A549 (cell line): Measurements from ENCODE around the gene IGF2R. TPM values are rescaled to one million over a fixed set of nuclear protein-coding genes. Genes with fewer than 3 reads are reported as not detected.

Source experiments
- ATAC-seq, 2 experiments: fragments of 200-7000 bp in 1 of 2; fragments of >200 bp in 1 of 2; cut with Nextera tagmentation in 1 of 2; cut with Tn5 transposase in 1 of 2; 3 replicates each; pipeline versions ENCODE4 v1.8.0 to v1.9.1; 2018 to 2020; ENCODE audit warnings: mild to moderate bottlenecking in 1 of 2, moderate library complexity in 1 of 2
- CTCF ChIA-PET: fragments of 300-600 bp; sonication (Branson Sonifier 250); formaldehyde crosslinking; extraction: SDS; loops from one replicate; lab custom pipeline; 2021; ENCODE audit warnings: antibody characterized with exemption, inconsistent platforms; lab: Yijun Ruan, JAX
- POLR2A ChIA-PET: fragments of 350-600 bp; formaldehyde crosslinking; extraction: SDS; loops from one replicate; lab custom pipeline; 2021; ENCODE audit warnings: antibody characterized with exemption, inconsistent platforms; lab: Yijun Ruan, JAX
- DNase-seq, 2 experiments: peaks; one replicate each; pipeline versions ENCODE4 v3.0.0 to v3.0.0-alpha.2; 2011 to 2016; ENCODE audit warnings: low read depth in 1 of 2, low spot score in 1 of 2
- FAIRE-seq: peaks from 2 replicates; lab custom pipeline; 2011; peaks lifted over from hg19 to GRCh38; lab: Jason Lieb, UNC
- H3K27ac ChIP-seq, 2 experiments: fragments of >200 bp; sonication (Bioruptor Twin); formaldehyde crosslinking; 3 replicates each; pipeline ENCODE4 v1.5.1; 2016 to 2017
- H3K4me1 ChIP-seq: fragments of >200 bp; sonication (Bioruptor Twin); formaldehyde crosslinking; 3 replicates; pipeline ENCODE4 v1.6.1; 2016
- H3K4me2 ChIP-seq: fragments of >200 bp; sonication (Bioruptor Twin); formaldehyde crosslinking; 3 replicates; pipeline ENCODE4 v1.6.1; 2016
- H3K4me3 ChIP-seq: fragments of >200 bp; sonication (Bioruptor Twin); formaldehyde crosslinking; 3 replicates; pipeline ENCODE4 v1.5.1; 2016
- H3K9me3 ChIP-seq: fragments of >200 bp; sonication (Bioruptor Twin); formaldehyde crosslinking; 3 replicates; pipeline ENCODE4 v1.6.1; 2016
- ATOH8 ChIP-seq: fragments of 250-450 bp; sonication (Bioruptor Pico); IDR thresholded peaks from 2 replicates; pipeline ENCODE4 v1.5.0; 2020; ENCODE audit warnings: low read depth, mild to moderate bottlenecking, moderate library complexity
- BHLHE40 ChIP-seq: IDR thresholded peaks from 2 replicates; pipeline ENCODE4 v1.6.1; 2012; ENCODE audit warnings: low read depth, low read length, inconsistent platforms
- CBX8 ChIP-seq: fragments of 200-600 bp; sonication (generic); IDR thresholded peaks from 2 replicates; pipeline ENCODE4 v1.6.1; 2016
- EHF ChIP-seq: fragments of 250-450 bp; sonication (Bioruptor Pico); IDR thresholded peaks from 2 replicates; pipeline ENCODE4 v1.5.0; 2020; ENCODE audit warnings: mild to moderate bottlenecking
- ESRRA ChIP-seq: fragments of 150-350 bp; IDR thresholded peaks from 2 replicates; pipeline ENCODE4 v1.6.1; 2014; ENCODE audit warnings: mild to moderate bottlenecking, low read length, borderline replicate concordance
- FOSL2 ChIP-seq, 2 experiments: fragments of 450-650 bp in 1 of 2; fragments of >200 bp in 1 of 2; sonication (Bioruptor Twin) in 1 of 2; formaldehyde crosslinking; IDR thresholded peaks; 2 replicates each; pipeline versions ENCODE4 v1.5.0 to v1.6.1; 2016 to 2020; ENCODE audit warnings: mild to moderate bottlenecking in 1 of 2, moderate library complexity in 1 of 2
- GATA3 ChIP-seq: IDR thresholded peaks from 2 replicates; pipeline ENCODE4 v1.6.1; 2012; ENCODE audit warnings: borderline replicate concordance
- HDAC2 ChIP-seq: fragments of 200-600 bp; sonication (generic); IDR thresholded peaks from 2 replicates; pipeline ENCODE4 v1.6.1; 2016
- HOXB13 ChIP-seq: fragments of 250-450 bp; sonication (Bioruptor Pico); IDR thresholded peaks from 2 replicates; pipeline ENCODE4 v1.5.0; 2020; ENCODE audit warnings: low read depth, mild to moderate bottlenecking, moderate library complexity
- JUN ChIP-seq, 2 experiments: fragments of >200 bp; sonication (Bioruptor Twin); formaldehyde crosslinking; IDR thresholded peaks; 2 replicates in 1 of 2; 3 replicates in 1 of 2; pipeline ENCODE4 v1.6.1; 2016 to 2017
- KDM1A ChIP-seq: fragments of 200-600 bp; sonication (generic); IDR thresholded peaks from 2 replicates; pipeline ENCODE4 v1.6.1; 2016; ENCODE audit warnings: low read depth, mild to moderate bottlenecking
- NPAS2 ChIP-seq: fragments of 250-450 bp; sonication (Bioruptor Pico); IDR thresholded peaks from 2 replicates; pipeline ENCODE4 v1.8.0; 2022; ENCODE audit warnings: mild to moderate bottlenecking, moderate library complexity, borderline replicate concordance
- POLR2AphosphoS2 ChIP-seq: conservative IDR thresholded peaks from 2 replicates; pipeline ENCODE4 v1.6.1; 2012; ENCODE audit warnings: low read length, improper control_type of control experiment, inconsistent platforms
- RARB ChIP-seq: fragments of 250-450 bp; sonication (Bioruptor Pico); IDR thresholded peaks from 2 replicates; pipeline ENCODE4 v1.8.0; 2021; ENCODE audit warnings: mild to moderate bottlenecking, moderate library complexity
- RFX5 ChIP-seq: fragments of 450-650 bp; IDR thresholded peaks from 2 replicates; pipeline ENCODE4 v1.7.1; 2014; ENCODE audit warnings: antibody characterized with exemption, mild to moderate bottlenecking, moderate library complexity
- SMC3 ChIP-seq: fragments of >200 bp; sonication (Bioruptor Twin); formaldehyde crosslinking; IDR thresholded peaks from 3 replicates; pipeline ENCODE4 v1.6.1; 2018; ENCODE audit warnings: inconsistent platforms
- TP53 ChIP-seq: fragments of 250-450 bp; sonication (Bioruptor Pico); IDR thresholded peaks from 2 replicates; pipeline ENCODE4 v1.5.0; 2021; ENCODE audit warnings: mild to moderate bottlenecking, moderate library complexity
- ZFP36 ChIP-seq: fragments of 450-650 bp; IDR thresholded peaks from 2 replicates; pipeline ENCODE4 v1.6.1; 2014; ENCODE audit warnings: borderline replicate concordance; ENCODE audit not compliant: partially characterized antibody
- ZSCAN20 ChIP-seq: fragments of 250-450 bp; sonication (Bioruptor Pico); IDR thresholded peaks from 2 replicates; pipeline ENCODE4 v1.8.0; 2022; ENCODE audit warnings: mild to moderate bottlenecking, moderate library complexity
- WGBS: methylation state at CpG from one replicate; pipeline ENCODE4 v1.1.6; 2017; ENCODE audit errors: missing lambda C conversion rate; 5-methylcytosine and 5-hydroxymethylcytosine counted together
- polyA plus RNA-seq, 4 experiments: library from polyadenylated mRNA; depleted of rRNA in 3 of 4; stranded (reverse); fragments of >200 nt; fragmentation: RNase III in 1 of 4; extraction: RNeasy Plus Mini Kit Qiagen cat#74134 plus additional on column Dnase treatment in 1 of 4; gene quantifications; 2 replicates in 3 of 4; 3 replicates in 1 of 4; pipeline ENCODE4 v1.2.3, GENCODE V29; 2011 to 2017
- TF ChIP-seq, protein P1 (sequence below): IDR thresholded peaks from 2 replicates; pipeline ENCODE4 v1.6.1; 2012
- TF ChIP-seq, protein P2 (sequence below): fragments of >200 bp; sonication (Bioruptor Twin); formaldehyde crosslinking; IDR thresholded peaks from 3 replicates; pipeline ENCODE4 v1.6.1; 2016
- TF ChIP-seq, protein P3 (sequence below): IDR thresholded peaks from 2 replicates; pipeline ENCODE4 v1.6.1; 2012

Gene IGF2R
- polyA plus RNA-seq, 2 of the 4 experiments (the other 2 are of a cell fraction): 17.6 to 24.9 TPM

DNA sequence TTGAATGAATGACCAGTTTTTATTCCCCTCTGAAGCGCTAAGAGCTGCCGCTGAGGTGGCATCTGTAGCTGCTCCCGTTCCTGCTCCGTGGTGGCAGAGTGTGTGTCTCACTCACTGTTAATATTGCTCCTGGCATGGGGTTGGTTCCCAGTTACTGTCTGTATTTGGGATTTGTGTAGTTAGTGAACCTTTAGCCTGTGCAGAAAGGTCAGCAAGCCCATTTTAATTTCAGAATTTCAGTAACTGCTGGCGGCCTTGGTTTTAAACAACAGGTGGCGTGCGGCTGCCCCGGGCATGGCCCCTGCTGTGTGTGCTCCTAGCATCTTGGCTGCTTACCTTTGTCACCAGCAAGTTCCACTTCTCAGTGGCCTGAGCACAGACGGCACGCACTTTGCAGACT, 98.7 kb downstream of the IGF2R start:
- Histone ChIP-seq H3K9me3 (no peaks in the 10 kb centered on the region), H3K4me3 (no peak overlapping the region), H3K27ac (no peak overlapping the region), H3K4me1 (no peaks in the 10 kb centered on the region), H3K4me2 (no peak overlapping the region)
- 91% methylated on average over 10 of the region's 10 CpGs for WGBS
- ATAC-seq (no peak), FAIRE-seq (no peak), DNase-seq (no peak)
- CTCF ChIA-PET: interaction anchor here (1.4 kb wide), 1 partner anchor 19 kb away, joined by 3 read pairs; no protein-coding TSS in a partner anchor
- POLR2A ChIA-PET: no interaction called here
- TF ChIP-seq ZFP36 (no peak), SMC3 (no peak), ZSCAN20 (CRISPR knock-in tag) (no peak)

DNA sequence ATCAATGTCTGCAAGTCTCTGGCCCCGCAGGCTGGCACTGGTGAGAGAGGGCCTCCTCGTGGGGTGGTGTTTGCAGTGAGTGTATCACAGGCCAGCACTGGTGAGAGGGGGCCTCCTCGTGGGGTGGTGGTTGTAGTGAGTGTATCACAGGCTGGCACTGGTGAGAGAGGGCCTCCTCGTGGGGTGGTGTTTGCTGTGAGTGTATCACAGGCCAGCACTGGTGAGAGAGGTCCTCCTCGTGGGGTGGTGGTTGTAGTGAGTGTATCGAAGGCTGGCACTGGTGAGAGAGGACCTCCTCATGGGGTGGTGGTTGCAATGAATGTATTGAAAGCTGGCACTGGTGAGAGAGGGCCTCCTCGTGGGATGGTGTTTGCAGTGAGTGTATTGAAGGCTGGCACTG, 99.5 kb downstream of the IGF2R start:
- Histone ChIP-seq H3K4me3 (no peak overlapping the region), H3K4me1 (no peaks in the 10 kb centered on the region), H3K4me2 (no peak overlapping the region)
- ChIA-PET CTCF (interaction anchor here (1.3 kb wide), 1 partner anchor 20 kb away, joined by 3 read pairs; no protein-coding TSS in a partner anchor), POLR2A (no interaction called here)
- ATAC-seq: no peak
- TF ChIP-seq EHF (CRISPR knock-in tag) (no peak), POLR2AphosphoS2 (no peak), NPAS2 (CRISPR knock-in tag) (no peak), ZSCAN20 (CRISPR knock-in tag) (no peak), GATA3 (no peak), BHLHE40 (no peak), FOSL2 (IDR thresholded peaks at IDR 0.05) (no peak), FOSL2 (CRISPR knock-in tag; IDR thresholded peaks at IDR 0.05) (no peak), KDM1A (no peak), CBX8 (no peak), ATOH8 (no peak), TP53 (CRISPR knock-in tag) (no peak), HOXB13 (CRISPR knock-in tag) (no peak), HDAC2 (no peak), JUN (IDR thresholded peaks at IDR 0.05) (no peak)
- TF ChIP-seq, protein P1, sequence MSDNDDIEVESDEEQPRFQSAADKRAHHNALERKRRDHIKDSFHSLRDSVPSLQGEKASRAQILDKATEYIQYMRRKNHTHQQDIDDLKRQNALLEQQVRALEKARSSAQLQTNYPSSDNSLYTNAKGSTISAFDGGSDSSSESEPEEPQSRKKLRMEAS: no peak
- TF ChIP-seq, protein P2, sequence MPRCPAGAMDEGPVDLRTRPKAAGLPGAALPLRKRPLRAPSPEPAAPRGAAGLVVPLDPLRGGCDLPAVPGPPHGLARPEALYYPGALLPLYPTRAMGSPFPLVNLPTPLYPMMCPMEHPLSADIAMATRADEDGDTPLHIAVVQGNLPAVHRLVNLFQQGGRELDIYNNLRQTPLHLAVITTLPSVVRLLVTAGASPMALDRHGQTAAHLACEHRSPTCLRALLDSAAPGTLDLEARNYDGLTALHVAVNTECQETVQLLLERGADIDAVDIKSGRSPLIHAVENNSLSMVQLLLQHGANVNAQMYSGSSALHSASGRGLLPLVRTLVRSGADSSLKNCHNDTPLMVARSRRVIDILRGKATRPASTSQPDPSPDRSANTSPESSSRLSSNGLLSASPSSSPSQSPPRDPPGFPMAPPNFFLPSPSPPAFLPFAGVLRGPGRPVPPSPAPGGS: no peak
- TF ChIP-seq, all 56 proteins: peak for 0
- DNase-seq (no peak), FAIRE-seq (no peak)
- 88% methylated on average over 1 of the region's 7 CpGs for WGBS
- no peak overlapping the region for H3K27ac ChIP-seq
- no peaks in the 10 kb centered on the region for H3K9me3 ChIP-seq

- no peak for ATAC-seq
- Histone ChIP-seq H3K27ac (no peak overlapping the region), H3K4me3 (no peak overlapping the region), H3K4me2 (no peak overlapping the region), H3K4me1 (no peaks in the 10 kb centered on the region)
- no peak for FAIRE-seq
- CTCF ChIA-PET: interaction anchor here (1.3 kb wide), 1 partner anchor 20 kb away, joined by 3 read pairs; no protein-coding TSS in a partner anchor
- TF ChIP-seq RFX5 (no peak), RARB (no peak), ESRRA (no peak), EHF (CRISPR knock-in tag) (no peak)
- TF ChIP-seq, protein P1: no peak
- TF ChIP-seq, protein P3, sequence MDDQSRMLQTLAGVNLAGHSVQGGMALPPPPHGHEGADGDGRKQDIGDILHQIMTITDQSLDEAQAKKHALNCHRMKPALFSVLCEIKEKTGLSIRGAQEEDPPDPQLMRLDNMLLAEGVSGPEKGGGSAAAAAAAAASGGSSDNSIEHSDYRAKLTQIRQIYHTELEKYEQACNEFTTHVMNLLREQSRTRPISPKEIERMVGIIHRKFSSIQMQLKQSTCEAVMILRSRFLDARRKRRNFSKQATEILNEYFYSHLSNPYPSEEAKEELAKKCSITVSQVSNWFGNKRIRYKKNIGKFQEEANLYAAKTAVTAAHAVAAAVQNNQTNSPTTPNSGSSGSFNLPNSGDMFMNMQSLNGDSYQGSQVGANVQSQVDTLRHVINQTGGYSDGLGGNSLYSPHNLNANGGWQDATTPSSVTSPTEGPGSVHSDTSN: no peak
- TF ChIP-seq, all 56 proteins: peak for 0
- POLR2A ChIA-PET: no interaction called here
- WGBS: 87% methylated on average over 8 of the region's 9 CpGs
- DNase-seq: no peak
- no peaks in the 10 kb centered on the region for H3K9me3 ChIP-seq
These were observed 100.2 kb downstream of the IGF2R start for GRCh38 chr6:160069050-160069454.
